H1 (cell line): ENCODE results near the gene TUBGCP4. TPM values are rescaled to one million over a fixed set of nuclear protein-coding genes. Genes with fewer than 3 reads are reported as not detected.

ENCODE experiments used
- CEBPB ChIP-seq: IDR thresholded peaks from 2 replicates; pipeline ENCODE4 v1.6.1; 2012; ENCODE audit warnings: low read depth, low read length
- CREB1 ChIP-seq: IDR thresholded peaks from 2 replicates; pipeline ENCODE4 v1.6.1; 2012; ENCODE audit warnings: inconsistent platforms
- E2F6 ChIP-seq: IDR thresholded peaks from 2 replicates; pipeline ENCODE4 v1.6.1; 2012; ENCODE audit warnings: inconsistent platforms
- FOSL1 ChIP-seq: IDR thresholded peaks from 2 replicates; pipeline ENCODE4 v1.6.1; 2011; ENCODE audit warnings: mild to moderate bottlenecking, low read depth, low read length, moderate library complexity; ENCODE audit not compliant: insufficient read depth
- KDM4A ChIP-seq: IDR thresholded peaks from one replicate; pipeline ENCODE4 v1.7.1; 2012; ENCODE audit warnings: low read depth, mild to moderate bottlenecking, moderate library complexity, low read length, inconsistent platforms; ENCODE audit not compliant: severe bottlenecking
- PHF8 ChIP-seq: fragments of 200-600 bp; sonication (generic); conservative IDR thresholded peaks from 2 replicates; pipeline ENCODE4 v1.7.1; 2012; ENCODE audit warnings: low read depth, mild to moderate bottlenecking, inconsistent platforms, low read length, moderate library complexity
- POLR2AphosphoS5 ChIP-seq: IDR thresholded peaks from 2 replicates; pipeline ENCODE4 v1.6.1; 2011; ENCODE audit warnings: low read depth, low read length
- RAD21 ChIP-seq, 2 experiments: IDR thresholded peaks in 1 of 2; conservative IDR thresholded peaks in 1 of 2; 2 replicates each; pipeline ENCODE4 v1.6.1; 2011; ENCODE audit warnings: low read depth in 2 of 2, low read length in 2 of 2, improper control_type of control experiment in 1 of 2, inconsistent platforms in 1 of 2, mild to moderate bottlenecking in 1 of 2, moderate library complexity in 1 of 2
- RFX5 ChIP-seq: IDR thresholded peaks from 2 replicates; pipeline ENCODE4 v1.6.1; 2011; ENCODE audit warnings: low read depth, low read length, improper control_type of control experiment, borderline replicate concordance
- RNF2 ChIP-seq: fragments of 200-900, 300-1000 bp; sonication (generic); IDR thresholded peaks from 2 replicates; pipeline ENCODE4 v1.7.1; 2016; ENCODE audit warnings: borderline replicate concordance, low read depth, mild to moderate bottlenecking, antibody characterized with exemption, low read length; ENCODE audit not compliant: poor library complexity, severe bottlenecking; ENCODE audit errors: missing control alignments
- polyA plus RNA-seq, 7 experiments: library from polyadenylated mRNA; depleted of rRNA in 3 of 7; stranded (reverse) in 5 of 7; unstranded in 2 of 7; fragments of >200 nt in 5 of 7; fragments of 200-250 nt in 2 of 7; gene quantifications; 1 replicate in 5 of 7; 2 replicates in 1 of 7; 4 replicates in 1 of 7; pipeline versions ENCODE4 v1.2.1 to v1.2.3, GENCODE V29; 2011 to 2013; ENCODE audit warnings: missing spikeins in 2 of 7, mixed read lengths in 2 of 7
- total RNA-seq: library from RNA; stranded (reverse); fragmentation: NEBNext Ultra II Directional; extraction: Animal tissue kit (Norgen Biotek cat#: 25700); gene quantifications from 2 replicates; pipeline ENCODE4 v1.2.1, GENCODE V29; 2021

The TUBGCP4 gene
- total and polyA plus RNA-seq, 2 of the 8 experiments (the other 6 are each of a cell fraction or from before 2014, with no cell fraction given): 7.3 to 23.4 TPM

- no peak for TF ChIP-seq PHF8
- no peak for TF ChIP-seq E2F6
- no peak for TF ChIP-seq RFX5
- TF ChIP-seq POLR2AphosphoS5: no peak
- no peak for TF ChIP-seq KDM4A
- no peak for TF ChIP-seq RNF2
- TF ChIP-seq FOSL1: no peak
- peak; percentile 42; the same call in 1 of the 2 replicates for TF ChIP-seq CREB1
- no peak for TF ChIP-seq RAD21 (IDR thresholded peaks at IDR 0.05 in 1 of 2, conservative IDR thresholded peaks at IDR 0.05 in 1 of 2; ENCODE audit: low read depth in 2 of 2, low read length in 2 of 2)
- no peak for TF ChIP-seq CEBPB
These were observed 41.5 kb upstream of the TUBGCP4 start (continued) for GRCh38 chr15:43329217-43329959.
